ENCODE data around the gene CTDSP2. TPM values are rescaled to one million over a fixed set of nuclear protein-coding genes. Genes with fewer than 3 reads are reported as not detected.

Gene CTDSP2
- total and polyA plus RNA-seq, 2 of the 8 experiments (the other 6 are each of a cell fraction or from before 2014, with no cell fraction given), result 71.3 to 91.7 TPM

GRCh38 chr12:57848208-57848607, 1.7 kb upstream of the CTDSP2 start:
- ChIA-PET CTCF (ENCODE audit: partially characterized antibody) (interaction anchor here (0.5 to 3.2 kb wide), 12 partner anchors 13 to 59 kb away, joined by 3 to 44 read pairs (median 8); no protein-coding TSS in a partner anchor), POLR2A (ENCODE audit: partially characterized antibody) (interaction anchor here (0.9 to 29.9 kb wide), 10 partner anchors 5 to 93 kb away, joined by 3 to 722 read pairs (median 20); partner anchors contain the start of genes ATP23, AVIL and CTDSP2)
- peaks cover 2% of the 10 kb centered on the region; the same call in 1 of the 2 replicates for H3K79me1 ChIP-seq (ENCODE audit: low read depth, low read length)
- H2BK120ac ChIP-seq (replicated peaks; ENCODE audit: low read depth, low read length), result peak overlapping the region; percentile 12
- peaks cover 0 to 3% (median 1%) of the 10 kb centered on the region in 4 experiments; a peak in 2 of 7 replicates for H3K27me3 ChIP-seq (replicated peaks in 1 of 4; ENCODE audit: control insufficient read depth in 3 of 4, extremely low read depth in 1 of 4, insufficient read depth in 3 of 4, low read length in 3 of 4)
- no peak overlapping the region for H2AFZ ChIP-seq (ENCODE audit: low read length)
- 0 out of 2 replicates have a peak overlapping the region, but pooled peaks have one; percentile 5 for H2BK20ac ChIP-seq (ENCODE audit: low read length)
- 88% methylated on average over 3 of the region's 3 CpGs; no CpG with 5 or more reads in 1 of the 2 experiments for WGBS, 2 experiments (ENCODE audit: extremely low coverage in 1 of 2, insufficient coverage in 1 of 2, insufficient read length in 1 of 2, insufficient replicate concordance in 2 of 2, low coverage in 1 of 2, low lambda C conversion rate in 2 of 2, missing lambda C conversion rate in 1 of 2)
- H3K79me2 ChIP-seq (ENCODE audit: control insufficient read depth in 1 of 2, insufficient read depth in 2 of 2, low read length in 2 of 2), result peaks cover 1 to 29% of the 10 kb centered on the region in 2 experiments; a peak in 3 of 4 replicates
- H4K20me1 ChIP-seq (replicated peaks in 1 of 2; ENCODE audit: control insufficient read depth in 1 of 2, insufficient read depth in 2 of 2, low read length in 2 of 2), result peaks cover under 1 to 1% of the 10 kb centered on the region in 2 experiments
- no peak overlapping the region for H3K4me2 ChIP-seq (ENCODE audit: insufficient read depth in 1 of 2, low read depth in 2 of 2, low read length in 2 of 2)
- H2BK5ac ChIP-seq (ENCODE audit: low read depth, low read length), result 0 out of 2 replicates have a peak overlapping the region, but pooled peaks have one; percentile 8
- no peaks in the 10 kb centered on the region for H3K9me3 ChIP-seq (ENCODE audit: insufficient read depth in 2 of 2, low read depth in 1 of 2, low read length in 1 of 2)
- no peak for FAIRE-seq
- H3K27ac ChIP-seq (ENCODE audit: low read depth, low read length), result no peak overlapping the region
- H3K23ac ChIP-seq (ENCODE audit: insufficient read length), result no peak overlapping the region
- no peak overlapping the region for H3K9ac ChIP-seq (replicated peaks in 1 of 4; ENCODE audit: extremely low read depth in 1 of 4, low read depth in 3 of 4, low read length in 3 of 4)
- peak overlapping the region; percentile 4 for H4K91ac ChIP-seq (replicated peaks; ENCODE audit: insufficient read length, low read length)
- peaks cover 14% of the 10 kb centered on the region; the same call in 1 of the 2 replicates for H3K23me2 ChIP-seq (ENCODE audit: low read depth, low read length)
- peak overlapping the region; percentile 76; the same call in 1 of the 2 replicates for H2AK5ac ChIP-seq (ENCODE audit: low read depth, low read length)
- H3K18ac ChIP-seq (ENCODE audit: extremely low read depth, low read length), result no peak overlapping the region
- no peak overlapping the region for H3K14ac ChIP-seq (ENCODE audit: insufficient read length)
- no peak for DNase-seq (ENCODE audit: low read depth in 1 of 2, low spot score in 2 of 2)
- no peak overlapping the region for H3K4ac ChIP-seq (replicated peaks; ENCODE audit: insufficient read length, low read depth, low read length)
- H3K4me1 ChIP-seq (replicated peaks in 1 of 4; ENCODE audit: control insufficient read depth in 3 of 4, insufficient read depth in 4 of 4, low read length in 3 of 4), result peaks cover 8 to 33% (median 19%) of the 10 kb centered on the region in 4 experiments
- peak overlapping the region; percentile 16 for H2BK15ac ChIP-seq (ENCODE audit: low read length)
- no peak overlapping the region for H3K56ac ChIP-seq (replicated peaks; ENCODE audit: insufficient read length, low read depth, low read length)
- H3K36me3 ChIP-seq (ENCODE audit: control insufficient read depth in 2 of 4, insufficient read depth in 4 of 4, low read length in 3 of 4), result no peaks in the 10 kb centered on the region
- H4K8ac ChIP-seq (ENCODE audit: extremely low read depth, insufficient read depth, low read length), result no peak overlapping the region
- no peak overlapping the region for H4K5ac ChIP-seq (ENCODE audit: insufficient read length, low read depth, low read length)
- H2BK12ac ChIP-seq (ENCODE audit: low read depth, low read length), result peak overlapping the region; percentile 62
- no peak overlapping the region for H3K4me3 ChIP-seq (ENCODE audit: extremely low read depth in 1 of 4, insufficient read depth in 2 of 4, low read depth in 3 of 4, low read length in 4 of 4)
- TF ChIP-seq SP1 (IDR thresholded peaks at IDR 0.05; ENCODE audit: low read depth, low read length), result no peak
- TF ChIP-seq EP300 (IDR thresholded peaks at IDR 0.05; ENCODE audit: borderline replicate concordance in 1 of 2, low read depth in 2 of 2, low read length in 2 of 2), result no peak
- no peak for TF ChIP-seq KDM5A (IDR thresholded peaks at IDR 0.05; ENCODE audit: low read length)
- no peak for TF ChIP-seq TAF1 (IDR thresholded peaks at IDR 0.05; ENCODE audit: low read depth, low read length)
- TF ChIP-seq USF2 (IDR thresholded peaks at IDR 0.05; ENCODE audit: low read length), result no peak
- no peak for TF ChIP-seq SIRT6 (IDR thresholded peaks at IDR 0.05; ENCODE audit: low read length)
- TF ChIP-seq POLR2A (IDR thresholded peaks at IDR 0.05; ENCODE audit: control extremely low read depth in 1 of 2, low read depth in 2 of 2, low read length in 2 of 2), result no peak
- no peak for TF ChIP-seq TEAD4 (IDR thresholded peaks at IDR 0.05; ENCODE audit: low read depth, low read length)
- TF ChIP-seq CTBP2 (IDR thresholded peaks at IDR 0.05; ENCODE audit: borderline replicate concordance, insufficient read depth, insufficient read length, low read length), result no peak
- TF ChIP-seq KDM1A (IDR thresholded peaks at IDR 0.05; ENCODE audit: borderline replicate concordance, low read length), result no peak
- no peak for TF ChIP-seq MAFK (IDR thresholded peaks at IDR 0.05; ENCODE audit: low read depth, low read length)
- no peak for TF ChIP-seq SUZ12 (IDR thresholded peaks at IDR 0.05; ENCODE audit: low read length)
- no peak for TF ChIP-seq FOSL1 (IDR thresholded peaks at IDR 0.05; ENCODE audit: insufficient read depth, low read depth, low read length)

Data from H1 (cell line).